IPS-NIHi11 (cell line): Measurements from ENCODE around the gene CHST12.
"Not testable (repeated sequence)": the region's sequence is repeated elsewhere in the genome, so short reads cannot be mapped to it uniquely, and the experiment has no call there.

Source experiments
- DNase-seq: peaks from one replicate; pipeline ENCODE4 v3.0.0; 2012; ENCODE audit warnings: mixed read lengths, low spot score

CHST12 gene

DNA sequence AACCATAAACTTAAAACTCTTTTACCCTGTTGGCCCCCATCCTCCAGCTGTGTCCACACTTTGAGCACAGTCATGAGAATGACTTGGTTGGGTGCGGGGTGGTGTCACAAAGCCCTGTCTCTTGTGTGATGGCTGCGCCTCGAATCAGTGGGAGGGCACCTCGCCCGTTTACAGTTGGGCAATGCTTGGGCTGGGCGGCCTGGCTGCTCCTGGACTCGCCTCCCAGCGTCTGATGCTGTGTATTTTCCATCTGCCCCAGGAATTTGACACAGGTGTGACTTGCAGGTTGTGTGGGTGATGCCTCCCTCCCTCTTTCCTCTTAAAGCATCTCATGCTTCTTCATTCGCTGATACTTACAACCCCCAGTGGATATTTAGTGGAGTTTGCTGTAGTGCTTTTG, 33.7 kb downstream of the CHST12 start:
- DNase-seq = no peak

- no peak for DNase-seq
These were observed 34.2 kb downstream of the CHST12 start for GRCh38 chr7:2437537-2438148.

GRCh38 chr7:2438186-2438585, 34.8 kb downstream of the CHST12 start:
- no peak for DNase-seq

GRCh38 chr7:2438775-2439174, 35.4 kb downstream of the CHST12 start:
- DNase-seq = peak; percentile 31

DNA sequence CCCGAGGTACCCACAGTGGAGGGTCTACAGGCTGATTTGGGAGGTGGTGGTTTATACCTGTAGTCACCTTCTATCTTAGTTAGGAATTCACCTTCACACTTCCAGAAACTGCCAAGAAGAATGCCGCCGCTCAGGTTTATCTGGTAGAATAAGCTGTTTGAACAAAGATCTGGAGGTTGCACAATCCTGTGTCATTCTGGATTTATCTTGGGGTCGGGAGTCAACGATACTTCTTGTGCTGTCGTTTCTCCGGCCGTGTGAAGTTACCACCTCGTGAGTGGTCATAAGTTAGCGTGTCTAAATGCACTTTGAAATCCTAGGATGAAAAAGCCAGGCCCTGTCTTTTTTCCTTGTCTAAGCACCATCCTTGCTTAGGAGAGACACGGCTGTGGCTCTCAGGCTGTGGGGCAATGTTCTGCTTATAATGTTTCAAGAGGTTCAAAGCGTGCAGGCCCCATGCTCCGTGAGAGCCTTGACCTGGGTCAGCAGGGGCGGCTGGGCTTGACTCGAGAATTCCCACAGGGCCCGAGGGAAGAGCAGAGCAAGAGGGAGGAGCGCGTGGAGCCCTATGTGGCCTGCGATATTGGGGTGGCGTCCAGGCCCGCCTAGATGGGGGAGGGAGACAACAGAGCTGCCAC, 37.3 kb downstream of the CHST12 start:
- peak; percentile 13 for DNase-seq

- no peak for DNase-seq
These were observed 38.1 kb downstream of the CHST12 start for GRCh38 chr7:2441430-2442058.

- DNase-seq = no peak
These were observed 40.1 kb downstream of the CHST12 start for GRCh38 chr7:2443491-2443890.

GRCh38 chr7:2444476-2444875, 41.1 kb downstream of the CHST12 start:
- DNase-seq = peak; percentile 13

GRCh38 chr7:2445047-2445446, 41.6 kb downstream of the CHST12 start:
- DNase-seq = peak; percentile 9

DNA sequence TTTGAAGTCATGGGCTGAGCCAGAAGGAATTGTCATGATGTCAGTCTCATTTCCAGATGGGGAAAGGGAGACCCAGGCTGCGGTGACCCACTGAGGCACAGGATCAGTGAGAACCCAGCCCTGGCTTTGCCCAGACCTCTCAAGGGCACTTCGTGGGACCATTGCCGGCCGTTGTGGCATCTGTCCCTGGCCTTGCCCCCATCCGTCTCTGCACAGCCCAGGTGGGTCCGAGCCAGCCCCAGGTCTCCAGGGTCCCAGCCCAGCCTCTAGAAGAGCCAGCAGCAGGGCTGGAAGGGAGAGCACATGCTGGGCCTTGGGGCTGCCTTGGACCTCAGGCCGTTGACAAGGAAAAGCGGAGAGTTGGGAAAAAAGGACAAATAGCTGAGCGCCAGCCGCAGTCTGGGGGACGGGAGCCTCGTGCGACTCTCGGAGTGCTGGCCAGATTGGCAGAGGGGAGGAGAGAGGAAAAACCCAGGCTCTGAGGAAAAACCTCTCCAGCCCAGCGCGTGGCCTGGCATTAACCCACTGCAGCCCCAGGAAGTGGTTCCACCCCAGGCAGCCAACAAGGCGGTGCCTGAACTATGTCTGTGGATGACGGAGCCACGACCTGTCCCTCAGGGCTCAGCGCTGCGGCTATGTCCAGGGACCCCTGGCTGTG, 42.6 kb downstream of the CHST12 start:
- DNase-seq = no peak

- DNase-seq = no peak
These were observed 43.3 kb downstream of the CHST12 start for GRCh38 chr7:2446676-2447075.

GRCh38 chr7:2450198-2451107, 47.0 kb downstream of the CHST12 start:
- DNase-seq = peak; percentile 4

GRCh38 chr7:2451171-2452073, 48.0 kb downstream of the CHST12 start:
- DNase-seq = peak; percentile 97

DNA sequence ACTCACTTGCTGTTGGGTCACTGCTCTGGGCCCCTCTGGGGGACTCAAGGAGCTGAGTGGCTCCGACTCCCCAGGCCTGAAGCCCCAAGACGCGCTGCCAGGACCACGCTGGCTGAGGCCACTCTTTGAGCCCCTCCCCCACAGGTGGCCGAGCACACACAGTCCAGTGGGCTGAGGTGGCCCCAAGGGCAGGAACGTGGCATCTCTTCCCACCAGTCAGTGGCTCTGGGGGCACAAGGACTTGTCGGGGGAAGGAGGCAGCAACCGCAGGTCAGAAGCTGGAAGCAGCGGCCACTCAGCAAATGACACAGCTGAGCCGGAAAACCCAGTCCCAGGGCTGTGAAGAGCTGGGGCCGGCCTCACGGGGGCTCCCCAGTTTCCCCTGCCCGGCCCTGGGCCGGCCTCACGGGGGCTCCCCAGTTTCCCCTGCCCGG, 48.7 kb downstream of the CHST12 start:
- peak; percentile 37 for DNase-seq

- DNase-seq = no peak
These were observed 49.3 kb downstream of the CHST12 start for GRCh38 chr7:2452643-2453270.

DNA sequence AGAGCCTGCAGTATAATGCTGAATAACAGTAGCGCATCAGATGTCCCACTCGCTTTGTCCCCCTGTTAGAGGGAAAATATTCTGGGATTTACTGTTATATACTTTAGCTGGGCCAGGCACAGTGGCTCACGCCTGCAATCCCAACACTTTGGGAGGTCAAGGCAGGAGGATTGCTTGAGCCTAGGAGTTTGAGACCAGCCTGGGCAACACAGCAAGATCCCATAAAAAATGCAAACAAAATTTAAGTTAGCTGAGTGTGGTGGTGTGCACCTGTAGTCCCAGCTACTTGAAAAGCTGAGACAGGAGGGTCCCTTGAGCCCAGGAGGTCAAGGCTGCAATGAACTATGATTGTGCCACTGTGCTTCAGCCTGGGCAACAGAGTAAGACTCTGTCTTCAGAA, 50.4 kb downstream of the CHST12 start:
- DNase-seq = not testable (repeated sequence)

GRCh38 chr7:2459674-2460073, 56.3 kb downstream of the CHST12 start:
- DNase-seq = no peak

- no peak for DNase-seq
These were observed 56.8 kb downstream of the CHST12 start for GRCh38 chr7:2460188-2460587.

DNA sequence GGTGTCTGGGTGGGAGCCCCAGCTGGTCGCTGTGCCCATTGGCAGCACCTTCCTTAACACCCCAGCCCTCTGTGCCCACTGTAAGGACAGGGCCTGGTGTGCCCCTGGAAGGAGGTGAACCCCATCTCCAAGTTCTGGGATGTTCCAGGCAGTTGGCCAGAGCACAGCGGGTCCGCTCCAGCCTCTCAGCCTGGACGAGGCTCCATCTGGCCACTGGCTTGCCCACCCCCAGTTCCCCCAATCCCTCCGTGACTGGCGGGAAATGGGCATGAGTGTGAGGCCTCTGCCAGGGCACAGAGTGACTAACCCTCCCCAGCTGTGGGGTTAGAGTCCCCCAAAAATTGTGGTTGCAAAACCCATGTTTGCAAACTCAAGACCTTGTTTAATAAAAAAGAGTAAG, 57.2 kb downstream of the CHST12 start:
- DNase-seq = no peak

- DNase-seq = peak; percentile 83
These were observed 58.0 kb downstream of the CHST12 start for GRCh38 chr7:2461268-2462026.
